HUES64 (cell line): Measurements from ENCODE around the gene SPDYE2.
A peak's percentile ranks its signal among the peaks of the same experiment; 100 is the strongest.
"Not testable (repeated sequence)": the region's sequence is repeated elsewhere in the genome, so short reads cannot be mapped to it uniquely, and the experiment has no call there.

ENCODE experiments used
- H3K27ac ChIP-seq: 2 replicates; pipeline ENCODE4 v1.7.0; 2013; ENCODE audit warnings: low read depth, low read length, inconsistent platforms
- H3K27me3 ChIP-seq: 2 replicates; pipeline ENCODE4 v1.6.1; 2013; ENCODE audit warnings: mild to moderate bottlenecking, low read length; ENCODE audit not compliant: insufficient read depth
- H3K36me3 ChIP-seq: 2 replicates; pipeline ENCODE4 v1.6.1; 2013; ENCODE audit warnings: mild to moderate bottlenecking, low read length; ENCODE audit not compliant: insufficient read depth
- H3K4me1 ChIP-seq: 2 replicates; pipeline ENCODE4 v1.6.1; 2013; ENCODE audit warnings: mild to moderate bottlenecking, low read length, moderate library complexity; ENCODE audit not compliant: insufficient read depth
- H3K4me3 ChIP-seq: 2 replicates; pipeline ENCODE4 v1.5.1; 2013; ENCODE audit warnings: mild to moderate bottlenecking, low read length, moderate library complexity
- H3K9ac ChIP-seq: 2 replicates; pipeline ENCODE4 v1.6.1; 2013; ENCODE audit warnings: mild to moderate bottlenecking, low read depth, low read length
- H3K9me3 ChIP-seq: 2 replicates; pipeline ENCODE4 v1.6.1; 2013; ENCODE audit warnings: low read depth, low read length; ENCODE audit not compliant: insufficient read depth
- WGBS: fragments of 150-250, 120-280 bp; methylation state at CpG from one replicate; pipeline ENCODE4 v1.1.7; 2013; ENCODE audit warnings: missing lambda C conversion rate; 5-methylcytosine and 5-hydroxymethylcytosine counted together

Gene SPDYE2

DNA sequence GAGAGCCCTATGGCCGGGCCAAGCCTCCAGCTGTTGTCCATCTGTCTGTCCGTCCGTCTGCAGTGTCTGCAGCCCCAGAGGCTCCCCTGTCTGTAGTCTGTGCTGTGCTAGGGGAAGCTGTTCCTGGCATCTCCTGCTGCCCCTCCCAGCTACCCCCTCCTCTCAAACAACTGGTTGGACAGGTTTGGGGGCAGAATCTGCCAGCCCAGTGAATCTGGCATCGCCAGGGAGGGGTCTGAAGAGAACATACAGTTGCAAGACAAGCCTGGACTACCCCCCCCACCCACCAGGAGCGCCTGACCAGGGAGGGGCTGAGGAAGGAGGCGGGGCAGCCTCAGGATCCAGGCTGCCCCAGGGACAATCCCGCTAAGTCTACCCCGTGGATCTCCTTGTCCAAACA is 7.4 kb upstream of the SPDYE2 start, which contains the start of gene UPK3BL2:
Gene UPK3BL2 (minus strand): TSS at position 101 of the 400 bp plus-strand sequence. CDS start 60 bp downstream, at position 41.
- H3K9ac ChIP-seq, H3K9me3 ChIP-seq, H3K4me1 ChIP-seq, H3K27ac ChIP-seq, H3K36me3 ChIP-seq, H3K27me3 ChIP-seq, H3K4me3 ChIP-seq: not testable (repeated sequence)
- no CpG with 5 or more reads among the region's 8 CpGs for WGBS

DNA sequence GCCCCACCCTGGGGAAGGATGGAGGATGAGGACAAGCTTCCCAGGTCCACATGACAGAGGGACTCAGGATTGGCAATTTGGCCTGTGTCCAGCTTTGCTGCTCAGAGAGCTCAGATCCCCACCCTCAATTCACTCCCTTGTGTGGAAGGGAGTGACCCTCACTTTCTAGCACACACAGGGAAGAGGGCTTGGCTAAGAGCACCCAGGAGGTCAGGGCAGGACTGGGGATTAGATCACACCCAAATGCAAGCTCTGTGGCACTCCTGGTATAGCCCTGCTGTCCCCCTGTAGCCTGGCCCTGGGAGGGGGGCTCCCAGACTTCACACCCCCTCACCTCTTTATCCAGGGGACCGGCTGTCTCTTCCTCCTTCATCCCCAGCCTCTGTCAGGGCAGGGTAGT is 6.7 kb upstream of the SPDYE2 start:
- H3K4me3 ChIP-seq, H3K9ac ChIP-seq, H3K36me3 ChIP-seq, H3K27ac ChIP-seq, H3K9me3 ChIP-seq, H3K27me3 ChIP-seq, H3K4me1 ChIP-seq: not testable (repeated sequence)
- WGBS, result no CpG with 5 or more reads among the region's 1 CpG

DNA sequence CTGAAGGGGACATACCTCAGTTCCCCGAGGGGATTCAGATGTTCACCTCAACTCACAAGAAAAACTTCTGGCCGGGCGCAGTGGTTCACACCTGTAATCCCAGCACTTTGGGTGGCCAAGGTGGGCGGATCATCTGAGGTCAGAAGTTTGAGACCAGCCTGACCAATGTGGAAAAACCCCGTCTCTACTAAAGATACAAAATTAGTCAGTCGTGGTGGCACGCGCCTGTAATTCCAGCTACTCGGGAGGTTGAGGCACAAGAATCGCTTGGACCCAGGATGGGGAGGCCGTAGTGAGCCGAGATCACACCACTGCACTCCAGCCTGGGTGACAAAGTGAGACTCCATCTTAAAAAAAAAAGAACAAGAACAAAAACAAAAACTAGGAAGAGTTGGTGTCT is 5.7 kb upstream of the SPDYE2 start:
- H3K27ac ChIP-seq, H3K4me1 ChIP-seq, H3K9ac ChIP-seq, H3K4me3 ChIP-seq, H3K9me3 ChIP-seq, H3K36me3 ChIP-seq, H3K27me3 ChIP-seq: not testable (repeated sequence)
- 98% methylated on average over 5 of the region's 12 CpGs for WGBS

DNA sequence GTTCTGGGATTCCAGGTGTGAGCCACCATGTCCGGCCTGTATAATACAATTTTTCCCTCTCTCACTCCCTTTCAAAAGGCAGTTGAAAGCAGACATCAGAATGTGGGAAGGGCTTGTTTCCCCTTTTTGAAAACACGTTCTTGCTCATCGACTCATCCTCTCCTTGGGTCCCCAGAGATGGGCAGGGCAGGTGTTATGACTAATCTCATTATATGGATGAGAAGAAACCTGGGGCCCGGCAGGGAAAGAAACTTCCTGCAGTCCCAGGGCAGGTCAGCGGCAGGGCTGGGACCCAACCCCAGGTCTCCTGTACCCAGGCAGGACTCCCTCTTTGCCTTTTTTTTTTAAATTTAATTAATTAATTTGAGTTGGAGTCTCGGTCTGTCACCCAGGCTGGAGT is 4.7 kb upstream of the SPDYE2 start:
- not testable (repeated sequence) for H3K36me3 ChIP-seq, H3K4me3 ChIP-seq, H3K27me3 ChIP-seq, H3K9me3 ChIP-seq, H3K4me1 ChIP-seq, H3K27ac ChIP-seq, H3K9ac ChIP-seq
- no CpG with 5 or more reads among the region's 6 CpGs for WGBS

DNA sequence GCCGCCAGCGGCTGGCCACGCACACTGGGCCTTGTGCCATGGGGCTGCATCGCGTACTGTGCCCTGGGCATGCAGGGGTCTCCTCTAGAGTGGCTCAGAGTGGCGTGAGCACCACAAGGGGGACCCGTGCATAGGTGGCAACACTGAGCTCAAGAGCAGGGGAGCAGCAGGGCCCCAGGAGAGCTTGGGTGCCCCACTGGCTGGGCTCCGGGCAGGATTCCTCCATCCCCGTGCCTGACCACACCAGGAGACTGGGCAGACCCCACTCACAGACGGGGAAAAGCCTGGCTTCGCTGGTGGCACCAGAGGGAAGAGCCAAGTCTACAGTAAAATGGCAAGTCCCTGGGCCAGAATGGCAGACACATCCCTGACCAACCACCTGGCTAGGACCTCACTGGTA is 17.6 kb downstream of the SPDYE2 start:
- not testable (repeated sequence) for H3K9ac ChIP-seq, H3K27ac ChIP-seq, H3K4me1 ChIP-seq, H3K27me3 ChIP-seq, H3K9me3 ChIP-seq, H3K4me3 ChIP-seq, H3K36me3 ChIP-seq
- 100% methylated on average over 2 of the region's 11 CpGs for WGBS

DNA sequence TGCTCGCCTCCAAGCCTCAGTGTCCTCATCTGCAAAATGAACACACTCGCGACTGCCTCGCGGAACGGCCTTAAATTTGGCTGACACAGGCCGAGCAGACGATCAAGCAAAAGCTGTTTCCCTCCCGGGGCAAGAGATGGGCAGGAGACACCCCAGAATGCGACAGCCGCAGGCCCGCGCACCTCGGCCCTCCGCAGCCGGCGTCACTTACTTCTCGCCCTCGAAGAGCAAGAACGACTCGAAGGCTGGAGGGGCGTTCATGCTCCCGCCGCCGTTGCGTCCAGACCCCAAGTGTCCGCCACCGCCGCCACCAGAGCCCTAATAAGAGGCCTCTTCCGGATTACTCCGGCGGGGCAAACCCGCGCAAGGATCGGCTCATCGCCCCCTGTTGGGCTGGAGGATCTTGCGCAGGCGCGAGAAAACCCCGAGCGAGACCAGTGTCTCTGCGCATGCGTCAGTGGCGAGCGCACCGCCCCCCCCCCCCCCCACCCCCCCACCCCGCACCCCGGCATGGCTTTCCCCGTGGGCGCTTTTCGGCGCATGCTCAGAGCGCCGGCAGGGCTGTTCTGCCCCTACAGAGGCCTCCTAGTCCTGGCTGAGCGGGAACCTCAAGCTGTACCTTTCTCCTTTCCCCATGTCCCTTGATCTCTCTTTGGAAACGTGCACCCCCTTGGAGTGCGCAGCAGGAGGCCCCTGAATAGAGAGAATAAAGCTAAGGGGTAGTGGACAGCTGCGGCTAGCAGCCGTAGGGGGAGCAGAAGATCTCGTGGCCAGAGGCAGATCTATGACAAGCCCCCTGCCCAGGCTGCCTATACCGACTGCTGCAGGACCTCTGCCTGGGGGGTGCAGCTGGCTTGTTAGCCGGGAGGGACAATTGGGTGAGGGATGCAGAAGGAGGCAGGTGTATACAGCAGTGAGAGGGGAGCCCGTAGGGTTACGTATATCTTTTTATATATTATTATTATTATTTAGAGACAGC is 21.5 kb downstream of the SPDYE2 start, which contains the start of gene POLR2J3:
Gene POLR2J3 (minus strand): TSS at position 323 of the 979 bp plus-strand sequence. CDS start 62 bp downstream, at position 261.
- WGBS, result under 1% methylated on average over 38 of the region's 64 CpGs
- peak within 1 kb of the TSS; percentile 82 for H3K9ac ChIP-seq
- peak within 1 kb of the TSS; percentile 75 for H3K4me3 ChIP-seq
- H3K27ac ChIP-seq, H3K36me3 ChIP-seq, H3K27me3 ChIP-seq, H3K9me3 ChIP-seq, H3K4me1 ChIP-seq: not testable (repeated sequence)

DNA sequence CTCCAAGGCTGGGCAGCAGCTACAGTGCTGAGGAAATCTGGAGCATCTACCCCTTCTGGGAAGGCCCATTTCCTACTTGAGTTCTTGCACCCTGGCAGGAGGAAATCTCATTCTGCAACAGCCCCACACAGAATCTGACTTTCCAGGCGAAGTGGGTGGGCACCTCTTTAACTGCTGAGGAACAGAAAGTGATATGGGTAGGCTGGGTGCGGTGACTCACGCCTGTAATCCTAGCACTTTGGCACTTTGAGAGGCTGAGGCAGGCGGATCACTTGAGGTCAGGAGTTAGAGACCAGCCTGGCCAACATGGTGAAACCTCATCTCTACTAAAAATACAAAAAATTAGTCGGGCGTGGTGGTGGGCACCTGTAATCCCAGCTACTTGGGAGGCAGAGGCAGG is 23.6 kb downstream of the SPDYE2 start:
- H3K27ac ChIP-seq, H3K4me1 ChIP-seq, H3K9me3 ChIP-seq, H3K36me3 ChIP-seq, H3K27me3 ChIP-seq, H3K4me3 ChIP-seq, H3K9ac ChIP-seq: not testable (repeated sequence)
- WGBS, result no CpG with 5 or more reads among the region's 6 CpGs

DNA sequence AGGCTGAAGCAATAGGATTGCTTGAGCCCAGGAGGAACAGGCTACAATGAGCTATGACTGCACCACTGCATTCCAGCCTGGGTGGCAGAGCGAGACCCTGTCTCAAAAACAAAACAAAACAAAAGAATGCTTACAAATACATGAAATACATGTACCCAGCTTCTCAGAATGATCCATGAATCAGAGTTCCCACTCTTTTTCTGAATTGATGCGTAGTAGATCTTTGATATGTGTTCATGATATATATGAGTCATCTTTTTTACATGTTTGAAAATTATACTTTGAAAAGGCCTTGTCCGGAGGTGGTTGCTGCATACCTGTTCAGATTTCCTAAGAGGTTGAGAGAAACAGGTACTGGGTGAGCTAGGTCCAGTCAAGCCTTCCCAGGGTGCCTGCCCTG is 25.3 kb downstream of the SPDYE2 start:
- H3K27ac ChIP-seq, H3K9me3 ChIP-seq, H3K4me3 ChIP-seq, H3K9ac ChIP-seq, H3K4me1 ChIP-seq, H3K36me3 ChIP-seq, H3K27me3 ChIP-seq: not testable (repeated sequence)
- no CpG with 5 or more reads among the region's 3 CpGs for WGBS

DNA sequence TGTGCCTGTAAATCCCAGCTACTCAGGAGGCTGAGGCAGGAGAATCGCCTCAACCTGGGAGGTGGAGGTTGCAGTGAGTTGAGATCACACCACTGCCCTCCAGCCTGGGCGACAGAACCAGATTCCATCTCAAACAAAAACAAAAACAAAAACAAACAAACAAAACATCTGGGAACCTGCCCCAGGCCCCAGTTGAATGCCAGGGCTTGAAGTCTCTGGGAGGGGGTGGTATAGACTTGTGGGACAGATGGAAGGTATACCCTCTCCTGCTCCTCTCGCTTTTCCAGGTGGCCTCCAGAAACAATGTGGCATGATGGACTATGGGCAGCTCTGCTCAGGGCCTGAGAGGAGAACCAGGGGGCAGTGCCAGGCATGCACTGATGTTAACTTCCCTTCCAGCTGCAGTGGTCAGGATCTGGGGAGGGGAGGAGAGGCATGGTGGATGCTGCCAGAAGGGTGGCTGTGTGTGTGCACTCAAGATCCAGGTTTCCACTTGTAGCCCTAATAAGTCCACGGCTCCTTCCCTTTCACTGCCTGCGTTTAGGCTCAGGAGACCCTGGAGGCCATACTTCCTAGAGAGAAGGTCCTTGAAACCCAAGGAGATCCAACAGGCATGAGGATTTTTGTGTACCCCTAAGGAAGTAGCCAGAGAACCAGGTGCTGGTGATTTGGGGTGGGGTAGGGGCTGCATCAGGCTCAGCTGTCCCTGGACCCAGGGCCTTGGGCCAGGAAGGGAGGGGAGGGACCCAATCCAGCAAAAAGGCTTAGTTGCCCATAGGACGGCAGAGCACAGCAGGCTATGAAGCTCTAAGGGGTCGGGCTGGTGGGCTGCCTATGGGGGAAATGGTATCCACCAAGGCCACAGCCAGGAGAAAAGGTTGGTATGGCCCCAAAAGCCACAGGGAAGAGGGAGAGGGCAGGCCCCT is 26.6 kb downstream of the SPDYE2 start:
- H3K4me1 ChIP-seq, H3K27ac ChIP-seq, H3K9me3 ChIP-seq, H3K36me3 ChIP-seq, H3K9ac ChIP-seq, H3K4me3 ChIP-seq, H3K27me3 ChIP-seq: not testable (repeated sequence)
- WGBS, result 88% methylated on average over 4 of the region's 7 CpGs

DNA sequence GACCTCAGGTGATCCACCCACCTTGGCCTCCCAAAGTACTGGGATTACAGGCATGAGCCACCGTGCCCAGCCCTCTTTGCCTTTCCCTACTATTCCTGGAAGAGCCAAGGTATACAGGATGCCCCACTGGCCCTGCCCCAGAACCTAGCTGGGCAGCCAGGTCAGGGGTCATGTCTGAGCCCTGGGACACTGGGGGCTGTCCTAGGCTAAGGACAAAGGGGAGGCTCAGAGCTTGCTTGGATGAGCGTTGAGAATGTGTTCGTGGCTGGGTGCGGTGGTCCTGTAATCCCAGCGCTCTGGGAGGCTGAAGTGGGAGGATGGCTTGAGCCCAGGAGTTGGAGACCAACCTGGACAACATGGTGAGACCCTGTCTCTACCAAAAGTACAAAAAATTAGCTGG is 27.5 kb downstream of the SPDYE2 start:
- not testable (repeated sequence) for H3K9ac ChIP-seq, H3K9me3 ChIP-seq, H3K27me3 ChIP-seq, H3K36me3 ChIP-seq, H3K4me3 ChIP-seq, H3K27ac ChIP-seq, H3K4me1 ChIP-seq
- WGBS, result 93% methylated on average over 2 of the region's 5 CpGs

DNA sequence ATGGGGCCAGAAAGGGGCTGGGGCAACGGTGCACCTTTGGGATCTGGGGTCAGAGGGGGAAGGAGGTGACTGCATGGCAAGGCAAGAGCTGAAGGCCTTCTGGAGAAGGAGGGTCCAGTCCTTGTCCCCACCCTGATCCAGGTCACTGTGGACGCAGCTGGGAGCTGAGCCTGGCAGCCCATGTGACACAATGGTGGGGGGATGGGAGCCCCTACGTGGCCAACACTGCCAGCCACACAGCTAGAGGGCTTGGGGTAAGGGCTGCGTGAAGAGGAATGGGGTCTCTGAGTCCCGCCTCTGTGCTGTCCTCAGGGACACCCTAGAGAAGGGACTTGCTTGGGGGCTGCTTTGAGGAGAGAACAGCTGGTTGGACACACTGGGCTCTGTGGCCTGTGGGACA is 30.7 kb downstream of the SPDYE2 start:
- H3K9ac ChIP-seq, H3K27me3 ChIP-seq, H3K4me1 ChIP-seq, H3K27ac ChIP-seq, H3K9me3 ChIP-seq, H3K36me3 ChIP-seq, H3K4me3 ChIP-seq: not testable (repeated sequence)
- no CpG with 5 or more reads among the region's 5 CpGs for WGBS
